PC-3 (cell line): ENCODE results near the gene LRRC28.

Experiments used
- EZH2 ChIP-seq: fragments of 300-600 bp; sonication (generic); IDR thresholded peaks from one replicate; pipeline ENCODE4 v1.6.1; 2017; ENCODE audit warnings: antibody characterized with exemption, mild to moderate bottlenecking, low read length; ENCODE audit not compliant: unreplicated experiment
- EZH2phosphoT487 ChIP-seq: fragments of 300-600 bp; sonication (generic); IDR thresholded peaks from 2 replicates; pipeline ENCODE4 v1.6.1; 2018; ENCODE audit warnings: mild to moderate bottlenecking, antibody characterized with exemption, low read length, borderline replicate concordance
- TF ChIP-seq, protein P1 (sequence below): fragments of 300-600 bp; sonication (generic); conservative IDR thresholded peaks from 2 replicates; pipeline ENCODE4 v1.5.1; 2017; ENCODE audit warnings: antibody characterized with exemption, low read depth, mild to moderate bottlenecking, low read length

DNA sequence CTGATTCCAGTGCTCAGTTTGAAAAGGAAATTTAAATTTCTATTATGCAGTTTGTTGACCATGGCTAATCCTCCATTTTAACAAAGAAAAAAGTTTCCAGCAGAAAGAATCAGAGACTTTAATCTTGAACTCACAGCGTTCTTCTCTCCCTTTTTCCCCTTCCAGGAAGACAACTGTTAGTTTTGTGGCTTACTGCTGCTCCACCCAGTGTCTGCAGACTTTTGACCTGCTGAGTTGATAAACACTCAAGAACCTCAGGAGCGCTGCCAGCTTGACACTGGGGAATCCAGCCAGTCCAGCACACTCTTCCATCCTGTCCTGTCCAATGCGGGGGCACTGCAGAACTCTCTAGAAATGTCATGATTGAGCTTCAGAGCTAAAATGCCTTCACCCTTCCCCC, 134.6 kb downstream of the LRRC28 start:
- TF ChIP-seq, protein P1, sequence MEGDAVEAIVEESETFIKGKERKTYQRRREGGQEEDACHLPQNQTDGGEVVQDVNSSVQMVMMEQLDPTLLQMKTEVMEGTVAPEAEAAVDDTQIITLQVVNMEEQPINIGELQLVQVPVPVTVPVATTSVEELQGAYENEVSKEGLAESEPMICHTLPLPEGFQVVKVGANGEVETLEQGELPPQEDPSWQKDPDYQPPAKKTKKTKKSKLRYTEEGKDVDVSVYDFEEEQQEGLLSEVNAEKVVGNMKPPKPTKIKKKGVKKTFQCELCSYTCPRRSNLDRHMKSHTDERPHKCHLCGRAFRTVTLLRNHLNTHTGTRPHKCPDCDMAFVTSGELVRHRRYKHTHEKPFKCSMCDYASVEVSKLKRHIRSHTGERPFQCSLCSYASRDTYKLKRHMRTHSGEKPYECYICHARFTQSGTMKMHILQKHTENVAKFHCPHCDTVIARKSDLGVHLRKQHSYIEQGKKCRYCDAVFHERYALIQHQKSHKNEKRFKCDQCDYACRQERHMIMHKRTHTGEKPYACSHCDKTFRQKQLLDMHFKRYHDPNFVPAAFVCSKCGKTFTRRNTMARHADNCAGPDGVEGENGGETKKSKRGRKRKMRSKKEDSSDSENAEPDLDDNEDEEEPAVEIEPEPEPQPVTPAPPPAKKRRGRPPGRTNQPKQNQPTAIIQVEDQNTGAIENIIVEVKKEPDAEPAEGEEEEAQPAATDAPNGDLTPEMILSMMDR: no peak
- TF ChIP-seq EZH2phosphoT487 (no peak), EZH2 (no peak)
